Hepatocyte (in vitro differentiated cells): Measurements from ENCODE around the gene GEMIN2. TPM values are rescaled to one million over a fixed set of nuclear protein-coding genes. Genes with fewer than 3 reads are reported as not detected.

ENCODE experiments used
- DNase-seq: peaks from one replicate; pipeline ENCODE4 v3.0.0-alpha.2; 2016; ENCODE audit warnings: low spot score
- H2AFZ ChIP-seq: fragments of 200-600 bp; sonication (generic); 2 replicates; pipeline ENCODE4 v1.6.0; 2016; ENCODE audit warnings: antibody characterized with exemption, mild to moderate bottlenecking
- H3K27ac ChIP-seq: fragments of 200-600 bp; sonication (generic); 2 replicates; pipeline ENCODE4 v1.5.1; 2016; ENCODE audit warnings: mild to moderate bottlenecking
- H3K27me3 ChIP-seq: fragments of 200-600 bp; sonication (generic); 2 replicates; pipeline ENCODE4 v1.6.1; 2016
- H3K36me3 ChIP-seq: fragments of 200-600 bp; sonication (generic); replicated peaks from 2 replicates; pipeline ENCODE4 v1.5.1; 2016; ENCODE audit warnings: low read depth; ENCODE audit not compliant: insufficient read depth
- H3K4me1 ChIP-seq: fragments of 200-600 bp; sonication (generic); 2 replicates; pipeline ENCODE4 v1.5.1; 2016; ENCODE audit warnings: mild to moderate bottlenecking, moderate library complexity; ENCODE audit not compliant: insufficient read depth
- H3K4me2 ChIP-seq: fragments of 200-600 bp; sonication (generic); 2 replicates; pipeline ENCODE4 v1.6.0; 2016
- H3K4me3 ChIP-seq: fragments of 200-600 bp; sonication (generic); 2 replicates; pipeline ENCODE4 v1.5.1; 2016; ENCODE audit warnings: mild to moderate bottlenecking
- H3K79me2 ChIP-seq: fragments of 200-600 bp; sonication (generic); 2 replicates; pipeline ENCODE4 v1.6.0; 2017; ENCODE audit warnings: mild to moderate bottlenecking
- H3K9me2 ChIP-seq: fragments of 200-600 bp; sonication (generic); replicated peaks from 2 replicates; pipeline ENCODE4 v1.6.0; 2017; ENCODE audit warnings: mild to moderate bottlenecking; ENCODE audit not compliant: insufficient read depth
- H3K9me3 ChIP-seq: fragments of 200-600 bp; sonication (generic); 2 replicates; pipeline ENCODE4 v1.5.1; 2016; ENCODE audit warnings: low read depth, mild to moderate bottlenecking
- H4K20me1 ChIP-seq: fragments of 200-600 bp; sonication (generic); 2 replicates; pipeline ENCODE4 v1.6.0; 2016; ENCODE audit warnings: mild to moderate bottlenecking; ENCODE audit not compliant: insufficient read depth, poor library complexity, severe bottlenecking
- EZH2 ChIP-seq: fragments of 200-600 bp; sonication (generic); IDR thresholded peaks from 2 replicates; pipeline ENCODE4 v1.6.1; 2016; ENCODE audit warnings: antibody characterized with exemption, mild to moderate bottlenecking, borderline replicate concordance
- EZH2phosphoT487 ChIP-seq: fragments of 200-600 bp; sonication (generic); IDR thresholded peaks from one replicate; pipeline ENCODE4 v1.6.1; 2018; ENCODE audit warnings: antibody characterized with exemption, mild to moderate bottlenecking, low read depth, moderate library complexity; ENCODE audit not compliant: unreplicated experiment, severe bottlenecking
- WGBS: methylation state at CpG from one replicate; pipeline ENCODE4 v1.1.6; 2016; ENCODE audit warnings: low lambda C conversion rate; ENCODE audit errors: missing lambda C conversion rate; 5-methylcytosine and 5-hydroxymethylcytosine counted together
- polyA plus RNA-seq: library from polyadenylated mRNA; unstranded; fragments of >200 nt; fragmentation: Nextera tagmentation; extraction: Ambion mirVana; gene quantifications from 2 replicates; pipeline ENCODE4 v1.2.1, GENCODE V29; 2016
- total RNA-seq: library from RNA; depleted of rRNA; stranded (reverse); fragments of >200 nt; gene quantifications from 2 replicates; pipeline ENCODE4 v1.2.3, GENCODE V29; 2014
- TF ChIP-seq, protein P1 (sequence below): fragments of 200-600 bp; sonication (generic); IDR thresholded peaks from 2 replicates; pipeline ENCODE4 v1.5.1; 2016; ENCODE audit warnings: antibody characterized with exemption, mild to moderate bottlenecking; ENCODE audit not compliant: poor library complexity

Gene GEMIN2
- total and polyA plus RNA-seq, 2 experiments from 2014 or later: 12.4 to 28.3 TPM

DNA sequence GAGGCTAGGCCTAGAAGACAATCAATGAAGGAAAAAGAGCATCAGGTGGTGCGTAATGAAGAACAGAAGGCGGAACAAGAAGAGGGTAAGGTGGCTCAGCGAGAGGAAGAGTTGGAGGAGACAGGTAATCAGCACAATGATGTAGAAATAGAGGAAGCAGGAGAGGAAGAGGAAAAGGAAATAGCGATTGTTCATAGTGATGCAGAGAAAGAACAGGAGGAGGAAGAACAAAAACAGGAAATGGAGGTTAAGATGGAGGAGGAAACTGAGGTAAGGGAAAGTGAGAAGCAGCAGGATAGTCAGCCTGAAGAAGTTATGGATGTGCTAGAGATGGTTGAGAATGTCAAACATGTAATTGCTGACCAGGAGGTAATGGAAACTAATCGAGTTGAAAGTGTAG lies 66.4 kb downstream of the GEMIN2 start:
- peaks cover 10% of the 10 kb centered on the region for H3K4me1 ChIP-seq
- no peak overlapping the region for H3K27ac ChIP-seq
- no peak overlapping the region for H2AFZ ChIP-seq
- no peak overlapping the region for H3K4me2 ChIP-seq
- WGBS: 93% methylated on average over 5 of the region's 5 CpGs
- H4K20me1 ChIP-seq: peaks cover 26% of the 10 kb centered on the region
- DNase-seq: no peak
- peaks cover 18% of the 10 kb centered on the region for H3K36me3 ChIP-seq
- no peaks in the 10 kb centered on the region for H3K27me3 ChIP-seq
- no peaks in the 10 kb centered on the region for H3K9me3 ChIP-seq
- peaks cover 54% of the 10 kb centered on the region for H3K79me2 ChIP-seq
- no peak overlapping the region for H3K4me3 ChIP-seq
- TF ChIP-seq EZH2phosphoT487: no peak
- TF ChIP-seq, protein P1, sequence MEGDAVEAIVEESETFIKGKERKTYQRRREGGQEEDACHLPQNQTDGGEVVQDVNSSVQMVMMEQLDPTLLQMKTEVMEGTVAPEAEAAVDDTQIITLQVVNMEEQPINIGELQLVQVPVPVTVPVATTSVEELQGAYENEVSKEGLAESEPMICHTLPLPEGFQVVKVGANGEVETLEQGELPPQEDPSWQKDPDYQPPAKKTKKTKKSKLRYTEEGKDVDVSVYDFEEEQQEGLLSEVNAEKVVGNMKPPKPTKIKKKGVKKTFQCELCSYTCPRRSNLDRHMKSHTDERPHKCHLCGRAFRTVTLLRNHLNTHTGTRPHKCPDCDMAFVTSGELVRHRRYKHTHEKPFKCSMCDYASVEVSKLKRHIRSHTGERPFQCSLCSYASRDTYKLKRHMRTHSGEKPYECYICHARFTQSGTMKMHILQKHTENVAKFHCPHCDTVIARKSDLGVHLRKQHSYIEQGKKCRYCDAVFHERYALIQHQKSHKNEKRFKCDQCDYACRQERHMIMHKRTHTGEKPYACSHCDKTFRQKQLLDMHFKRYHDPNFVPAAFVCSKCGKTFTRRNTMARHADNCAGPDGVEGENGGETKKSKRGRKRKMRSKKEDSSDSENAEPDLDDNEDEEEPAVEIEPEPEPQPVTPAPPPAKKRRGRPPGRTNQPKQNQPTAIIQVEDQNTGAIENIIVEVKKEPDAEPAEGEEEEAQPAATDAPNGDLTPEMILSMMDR: no peak
- no peaks in the 10 kb centered on the region for H3K9me2 ChIP-seq

DNA sequence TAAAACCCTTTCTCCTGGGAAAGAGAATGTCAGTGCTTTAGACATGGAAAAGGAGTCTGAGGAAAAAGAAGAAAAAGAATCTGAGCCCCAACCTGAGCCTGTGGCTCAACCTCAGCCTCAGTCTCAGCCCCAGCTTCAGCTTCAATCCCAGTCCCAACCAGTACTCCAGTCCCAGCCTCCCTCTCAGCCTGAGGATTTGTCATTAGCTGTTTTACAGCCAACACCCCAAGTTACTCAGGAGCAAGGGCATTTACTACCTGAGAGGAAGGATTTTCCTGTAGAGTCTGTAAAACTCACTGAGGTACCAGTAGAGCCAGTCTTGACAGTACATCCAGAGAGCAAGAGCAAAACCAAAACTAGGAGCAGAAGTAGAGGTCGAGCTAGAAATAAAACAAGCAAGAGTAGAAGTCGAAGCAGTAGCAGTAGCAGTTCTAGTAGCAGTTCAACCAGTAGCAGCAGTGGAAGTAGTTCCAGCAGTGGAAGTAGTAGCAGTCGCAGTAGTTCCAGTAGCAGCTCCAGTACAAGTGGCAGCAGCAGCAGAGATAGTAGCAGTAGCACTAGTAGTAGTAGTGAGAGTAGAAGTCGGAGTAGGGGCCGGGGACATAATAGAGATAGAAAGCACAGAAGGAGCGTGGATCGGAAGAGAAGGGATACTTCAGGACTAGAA lies 67.0 kb downstream of the GEMIN2 start:
- Histone ChIP-seq H3K4me1 (peaks cover 10% of the 10 kb centered on the region), H2AFZ (no peak overlapping the region), H3K27ac (no peak overlapping the region), H3K36me3 (peaks cover 18% of the 10 kb centered on the region), H4K20me1 (peaks cover 20% of the 10 kb centered on the region), H3K27me3 (no peaks in the 10 kb centered on the region), H3K9me2 (no peaks in the 10 kb centered on the region), H3K4me3 (no peak overlapping the region), H3K79me2 (peaks cover 47% of the 10 kb centered on the region), H3K9me3 (no peaks in the 10 kb centered on the region), H3K4me2 (no peak overlapping the region)
- WGBS: 93% methylated on average over 7 of the region's 7 CpGs
- TF ChIP-seq EZH2 (no peak), EZH2phosphoT487 (no peak)
- TF ChIP-seq, protein P1: no peak
- no peak for DNase-seq

DNA sequence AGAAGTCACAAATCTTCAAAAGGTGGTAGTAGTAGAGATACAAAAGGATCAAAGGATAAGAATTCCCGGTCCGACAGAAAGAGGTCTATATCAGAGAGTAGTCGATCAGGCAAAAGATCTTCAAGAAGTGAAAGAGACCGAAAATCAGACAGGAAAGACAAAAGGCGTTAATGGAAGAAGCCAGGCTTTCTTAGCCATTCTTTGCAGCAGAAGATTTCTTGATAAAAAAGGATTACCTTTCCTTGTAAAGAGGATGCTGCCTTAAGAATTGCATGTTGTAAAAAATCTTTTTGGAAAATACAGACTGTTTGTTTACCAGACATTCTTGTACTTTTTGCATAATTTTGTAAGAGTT lies 67.5 kb downstream of the GEMIN2 start:
- H3K9me2 ChIP-seq: no peaks in the 10 kb centered on the region
- no peak overlapping the region for H3K4me2 ChIP-seq
- DNase-seq: no peak
- H3K4me3 ChIP-seq: no peak overlapping the region
- H3K36me3 ChIP-seq: peaks cover 18% of the 10 kb centered on the region
- peaks cover 42% of the 10 kb centered on the region for H3K79me2 ChIP-seq
- H4K20me1 ChIP-seq: peaks cover 17% of the 10 kb centered on the region
- H3K27ac ChIP-seq: no peak overlapping the region
- H2AFZ ChIP-seq: no peak overlapping the region
- no peak for TF ChIP-seq EZH2phosphoT487
- no peak for TF ChIP-seq EZH2
- TF ChIP-seq, protein P1: no peak
- no peaks in the 10 kb centered on the region for H3K27me3 ChIP-seq
- no peaks in the 10 kb centered on the region for H3K9me3 ChIP-seq
- WGBS: 76% methylated on average over 5 of the region's 5 CpGs
- peaks cover 6% of the 10 kb centered on the region for H3K4me1 ChIP-seq
